Endothelial cell of umbilical vein (primary cell): ENCODE data around the gene WDHD1. TPM values are rescaled to one million over a fixed set of nuclear protein-coding genes. Genes with fewer than 3 reads are reported as not detected.
A peak's percentile ranks its signal among the peaks of the same experiment; 100 is the strongest.

ENCODE experiments used
- BruUV-seq: library from RNA; stranded (reverse); fragments of 400-500 nt; replicated peaks from 2 replicates; lab custom pipeline; 2021; lab: Mats Ljungman, UMichigan
- CTCF ChIA-PET: fragments of 300-600, 350-600 bp; sonication (Branson Sonifier 250); formaldehyde crosslinking; loops from one replicate; lab custom pipeline; 2021; ENCODE audit warnings: antibody characterized with exemption, inconsistent platforms; lab: Charles Lee
- POLR2A ChIA-PET: fragments of 300-600, 350-600 bp; sonication (Branson Sonifier 250); formaldehyde crosslinking; loops from one replicate; lab custom pipeline; 2021; ENCODE audit warnings: antibody characterized with exemption, inconsistent platforms; lab: Charles Lee
- DNase-seq: peaks from one replicate; pipeline ENCODE4 v3.0.0-alpha.2; 2011; ENCODE audit warnings: low read depth, low spot score
- FAIRE-seq: peaks from 2 replicates; lab custom pipeline; 2011; peaks lifted over from hg19 to GRCh38; lab: Jason Lieb, UNC
- H2AFZ ChIP-seq: 2 replicates; pipeline ENCODE4 v1.6.0; 2012; ENCODE audit warnings: low read depth, low read length, control low read depth, inconsistent platforms
- H3K27ac ChIP-seq: 2 replicates; pipeline ENCODE4 v1.5.1; 2011; ENCODE audit warnings: low read depth, mild to moderate bottlenecking, control low read depth, low read length, moderate library complexity; ENCODE audit not compliant: insufficient read depth
- H3K27me3 ChIP-seq, 2 experiments: 2 replicates each; pipeline versions ENCODE4 v1.6.0 to v1.6.1; 2011; ENCODE audit warnings: low read length in 2 of 2, mixed read lengths in 1 of 2; ENCODE audit not compliant: control insufficient read depth in 2 of 2, insufficient read depth in 2 of 2
- H3K36me3 ChIP-seq, 2 experiments: 2 replicates in 1 of 2; 3 replicates in 1 of 2; pipeline ENCODE4 v1.5.1; 2011; ENCODE audit warnings: low read length in 2 of 2, mild to moderate bottlenecking in 1 of 2, moderate library complexity in 1 of 2; ENCODE audit not compliant: control insufficient read depth in 2 of 2, insufficient read depth in 2 of 2; ENCODE audit errors: extremely low read depth in 1 of 2
- H3K4me1 ChIP-seq: 3 replicates; pipeline ENCODE4 v1.5.1; 2011; ENCODE audit warnings: mild to moderate bottlenecking, low read length; ENCODE audit not compliant: control insufficient read depth, insufficient read depth; ENCODE audit errors: extremely low read depth
- H3K4me2 ChIP-seq: 2 replicates; pipeline ENCODE4 v1.6.1; 2011; ENCODE audit warnings: low read length, control low read depth, mixed read lengths; ENCODE audit not compliant: insufficient read depth
- H3K4me3 ChIP-seq, 3 experiments: fragments of 200-600 bp in 1 of 3; sonication (generic), shearing (Covaris generic) in 1 of 3; replicated peaks in 1 of 3; 2 replicates each; pipeline ENCODE4 v1.5.1; 2011 to 2016; ENCODE audit warnings: control low read depth in 3 of 3, low read length in 3 of 3, mild to moderate bottlenecking in 2 of 3, inconsistent platforms in 1 of 3, low read depth in 1 of 3, moderate library complexity in 1 of 3; ENCODE audit not compliant: insufficient read depth in 1 of 3
- H3K79me2 ChIP-seq: 2 replicates; pipeline ENCODE4 v1.6.0; 2012; ENCODE audit warnings: low read length, inconsistent platforms; ENCODE audit not compliant: control insufficient read depth, insufficient read depth
- H3K9ac ChIP-seq: replicated peaks from 2 replicates; pipeline ENCODE3; 2011; ENCODE audit warnings: low read length, control low read depth; ENCODE audit not compliant: insufficient read depth; ENCODE audit errors: extremely low read depth
- H3K9me1 ChIP-seq: replicated peaks from 3 replicates; pipeline ENCODE4 v1.6.0; 2011; ENCODE audit warnings: mild to moderate bottlenecking, low read length; ENCODE audit not compliant: control insufficient read depth, insufficient read depth; ENCODE audit errors: extremely low read depth
- H3K9me3 ChIP-seq: replicated peaks from 2 replicates; pipeline ENCODE4 v1.5.1; 2012; ENCODE audit warnings: low read length, inconsistent platforms; ENCODE audit not compliant: control insufficient read depth, insufficient read depth
- H4K20me1 ChIP-seq: replicated peaks from 2 replicates; pipeline ENCODE3; 2011; ENCODE audit warnings: mild to moderate bottlenecking, low read length; ENCODE audit not compliant: control insufficient read depth, insufficient read depth; ENCODE audit errors: extremely low read depth
- CTCF ChIP-seq, 2 donors: IDR thresholded peaks; 1 replicate in 1 of 2; 2 replicates in 1 of 2; pipeline ENCODE4 v1.5.1; 2011; ENCODE audit warnings: low read length in 2 of 2, mild to moderate bottlenecking in 2 of 2, moderate library complexity in 2 of 2, control low read depth in 1 of 2, inconsistent platforms in 1 of 2, low read depth in 1 of 2; ENCODE audit not compliant: insufficient read depth in 1 of 2; ENCODE audit errors: extremely low read depth in 1 of 2
- EZH2 ChIP-seq: IDR thresholded peaks from 2 replicates; pipeline ENCODE4 v1.6.1; 2012; ENCODE audit warnings: borderline replicate concordance, low read depth, mild to moderate bottlenecking, moderate library complexity, low read length, inconsistent platforms; ENCODE audit not compliant: severe bottlenecking
- FOS ChIP-seq: IDR thresholded peaks from 2 replicates; pipeline ENCODE4 v1.6.1; 2011; ENCODE audit warnings: mild to moderate bottlenecking, low read length, moderate library complexity, borderline replicate concordance; ENCODE audit not compliant: insufficient read depth
- GATA2 ChIP-seq: IDR thresholded peaks from 2 replicates; pipeline ENCODE4 v1.7.0; 2011; ENCODE audit warnings: low read depth, mild to moderate bottlenecking, moderate library complexity, mixed read lengths, low read length; ENCODE audit not compliant: insufficient read length, insufficient read depth
- JUN ChIP-seq: IDR thresholded peaks from 2 replicates; pipeline ENCODE4 v1.6.1; 2011; ENCODE audit warnings: borderline replicate concordance, low read depth; ENCODE audit not compliant: insufficient read length, insufficient read depth
- MAX ChIP-seq: IDR thresholded peaks from 2 replicates; pipeline ENCODE4 v1.6.1; 2011; ENCODE audit not compliant: insufficient read depth, insufficient read length
- MYC ChIP-seq: IDR thresholded peaks from one replicate; pipeline ENCODE4 v1.6.1; 2011; ENCODE audit warnings: mild to moderate bottlenecking, low read depth, low read length
- POLR2A ChIP-seq: IDR thresholded peaks from 2 replicates; pipeline ENCODE4 v1.6.1; 2012; ENCODE audit warnings: low read depth, mild to moderate bottlenecking, control low read depth, low read length
- POLR2AphosphoS5 ChIP-seq: IDR thresholded peaks from 2 replicates; pipeline ENCODE4 v1.6.1; 2012; ENCODE audit warnings: low read depth, mild to moderate bottlenecking, control low read depth, low read length, moderate library complexity; ENCODE audit not compliant: insufficient read depth
- dilution Hi-C: fragments of 300-500 bp; cut with MboI; formaldehyde crosslinking; loops from one replicate; pipeline ENCODE4 v1.15.0; 2019; ENCODE audit warnings: low sequenced_read_pairs; ENCODE audit not compliant: extremely low pct_ligation_motif_present
- intact Hi-C: fragments of 100-400 bp; cut with micrococcal nuclease; formaldehyde crosslinking; loops from one replicate; pipeline ENCODE4 v1.10.0; 2022
- polyA plus RNA-seq, 4 experiments: library from polyadenylated mRNA; depleted of rRNA in 3 of 4; stranded (reverse) in 3 of 4; unstranded in 1 of 4; fragments of >200 nt; gene quantifications; 2 replicates each; pipeline versions ENCODE4 v1.2.1 to v1.2.3, GENCODE V29; 2011 to 2012; ENCODE audit warnings: missing spikeins in 1 of 4
- total RNA-seq: library from RNA; stranded (reverse); gene quantifications from 2 replicates; pipeline ENCODE4 v1.2.3, GENCODE V29; 2021

WDHD1 gene
- total and polyA plus RNA-seq, 2 donors (not counting 3 experiments of a cell fraction or from before 2014, with no cell fraction given), result 3.1 to 22.5 TPM

DNA sequence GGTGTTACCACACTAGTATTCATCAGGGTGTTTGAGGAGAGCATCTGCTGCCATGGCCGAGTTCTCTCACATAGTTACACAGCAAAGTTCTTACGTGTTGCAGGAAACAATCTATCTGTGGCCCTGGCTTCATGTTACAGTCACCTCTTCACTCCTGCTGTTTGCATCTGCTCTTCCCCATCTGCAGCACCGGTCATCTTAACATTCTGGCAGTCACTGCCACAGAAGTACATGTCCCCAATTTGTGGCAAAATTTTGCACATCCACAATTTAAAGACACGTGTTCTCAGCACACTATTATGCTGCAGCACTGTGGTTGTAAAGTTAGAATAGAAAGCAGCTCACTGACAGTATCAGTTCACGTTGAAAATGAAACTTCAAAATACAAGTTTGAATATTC, 47.8 kb upstream of the WDHD1 start:
- dilution Hi-C loops (no loop called here), intact Hi-C loops (no loop called here)
- no peak overlapping the region for H3K4me3 ChIP-seq
- no peaks in the 10 kb centered on the region for H3K9me3 ChIP-seq
- no peaks in the 10 kb centered on the region for H3K79me2 ChIP-seq
- POLR2A ChIA-PET, result no interaction called here
- H3K27me3 ChIP-seq, result no peaks in the 10 kb centered on the region
- H2AFZ ChIP-seq, result peak overlapping the region; percentile 13
- no peaks in the 10 kb centered on the region for H3K9me1 ChIP-seq
- no peak overlapping the region for H3K9ac ChIP-seq
- no peak overlapping the region for H3K27ac ChIP-seq
- no peaks in the 10 kb centered on the region for H3K36me3 ChIP-seq
- H3K4me2 ChIP-seq, result no peak overlapping the region
- CTCF ChIA-PET, result interaction anchor here (0.6 to 1.1 kb wide), 2 partner anchors 9 to 15 kb away, joined by 3 read pairs; no protein-coding TSS in a partner anchor
- BruUV-seq, result no TSS peak
- DNase-seq (no peak), FAIRE-seq (no peak)
- TF ChIP-seq MYC (no peak), GATA2 (no peak), JUN (no peak), POLR2A (no peak), MAX (no peak), CTCF (IDR thresholded peaks at IDR 0.05; ENCODE audit: extremely low read depth in 1 of 2, insufficient read depth in 1 of 2, low read depth in 1 of 2, low read length in 2 of 2) (no peak), POLR2AphosphoS5 (no peak), EZH2 (no peak), FOS (no peak)
- peaks cover 10% of the 10 kb centered on the region for H3K4me1 ChIP-seq
- no peaks in the 10 kb centered on the region for H4K20me1 ChIP-seq
